ENCODE measurements around the gene TPRG1L. TPM values are rescaled to one million over a fixed set of nuclear protein-coding genes. Genes with fewer than 3 reads are reported as not detected.

Gene TPRG1L
- total RNA-seq: 15.2 and 19.9 TPM in 2 replicates

DNA sequence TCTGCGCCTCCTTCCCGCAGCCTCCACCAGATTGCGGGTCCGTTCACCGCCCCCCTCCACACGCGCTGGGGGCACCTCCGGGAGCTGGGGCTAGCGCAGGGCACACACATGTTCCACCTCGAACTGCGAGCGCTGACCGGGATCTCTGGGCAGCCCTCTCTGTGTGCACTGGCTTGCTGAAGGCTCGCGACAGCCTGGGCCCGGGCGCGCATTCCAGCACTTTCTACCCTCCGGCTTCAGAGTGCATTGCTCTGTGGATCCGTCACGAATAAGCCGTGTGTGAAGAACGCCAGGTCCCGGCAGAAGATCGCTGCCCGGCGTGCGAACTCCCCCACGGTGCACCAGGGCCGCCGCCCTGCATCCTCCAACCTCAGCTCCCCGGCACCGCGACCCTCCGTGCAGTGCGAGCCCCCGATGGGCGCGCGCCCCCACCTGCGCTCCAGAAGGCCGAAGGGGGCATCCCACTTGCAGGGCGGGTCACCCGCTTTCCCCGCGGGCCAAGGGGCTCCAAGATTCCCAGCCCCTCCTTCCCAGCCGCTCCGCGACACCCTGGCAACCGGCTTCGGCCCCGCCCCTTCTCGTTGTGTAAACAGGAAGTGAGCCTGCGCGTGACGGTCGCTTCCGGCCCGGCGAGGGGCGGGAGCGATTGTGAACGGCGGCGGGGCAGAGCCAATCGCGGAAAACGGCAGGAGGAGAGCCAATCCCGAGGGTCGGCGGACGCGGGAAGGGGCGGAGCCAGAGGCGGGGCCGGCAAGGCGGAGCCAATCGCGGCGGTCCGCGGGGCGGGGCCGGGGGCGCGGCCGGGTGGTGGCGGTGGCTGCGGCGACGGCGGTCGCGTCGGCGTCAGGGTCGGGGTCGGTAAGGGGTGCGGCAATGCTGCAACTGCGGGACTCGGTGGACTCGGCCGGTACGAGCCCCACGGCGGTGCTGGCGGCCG is at the start of gene TPRG1L:
TPRG1L (plus strand) TSS at position 816 of the 937 bp plus-strand sequence; CDS start at position 874, 58 bp downstream.

DNA sequence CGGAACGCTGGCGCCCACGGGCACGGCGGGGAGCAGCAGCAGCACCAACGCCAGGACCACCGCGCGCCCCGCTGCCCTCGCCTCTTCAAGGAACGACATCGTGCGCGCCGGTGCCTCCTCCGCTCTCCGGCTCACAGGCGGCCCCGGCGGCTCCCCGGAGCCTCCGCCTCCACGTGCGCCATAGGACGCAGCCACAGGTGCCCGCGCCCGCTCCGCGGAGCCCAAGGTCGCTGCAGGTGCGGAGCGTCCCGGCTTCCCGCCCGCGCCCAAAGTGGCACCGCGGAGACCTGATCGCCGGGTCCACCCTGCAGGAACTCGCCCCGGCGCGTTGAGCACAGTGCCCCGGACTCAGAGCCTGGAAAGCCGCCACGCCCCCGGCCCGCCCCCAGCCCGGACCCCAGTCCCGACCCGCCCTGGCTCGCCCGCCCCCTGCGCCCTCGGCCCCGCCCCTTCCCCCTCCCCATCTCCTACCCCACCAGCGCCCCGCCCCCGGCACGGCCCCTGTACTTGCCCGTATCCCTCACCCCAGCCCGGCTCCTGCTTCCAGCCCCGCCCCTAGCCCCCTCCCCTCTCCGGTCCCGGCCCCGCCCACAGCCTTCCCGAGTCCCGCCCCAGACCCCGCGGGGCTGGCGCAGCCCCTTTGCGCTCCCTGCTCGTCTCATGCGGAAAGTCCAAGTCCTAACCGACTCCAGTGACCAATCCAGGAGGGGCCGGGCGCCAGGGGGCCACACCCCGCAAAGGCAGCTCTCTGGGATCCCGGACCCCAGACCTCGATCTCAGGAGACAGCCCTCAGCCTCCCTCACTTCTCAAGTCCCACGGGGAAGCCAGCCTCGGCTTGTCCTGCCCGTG is 13.4 kb upstream of the TPRG1L start, which contains the start of gene MEGF6:
MEGF6 (minus strand) TSS at position 339 of the 850 bp plus-strand sequence; CDS start at position 99, 240 bp downstream.

DNA sequence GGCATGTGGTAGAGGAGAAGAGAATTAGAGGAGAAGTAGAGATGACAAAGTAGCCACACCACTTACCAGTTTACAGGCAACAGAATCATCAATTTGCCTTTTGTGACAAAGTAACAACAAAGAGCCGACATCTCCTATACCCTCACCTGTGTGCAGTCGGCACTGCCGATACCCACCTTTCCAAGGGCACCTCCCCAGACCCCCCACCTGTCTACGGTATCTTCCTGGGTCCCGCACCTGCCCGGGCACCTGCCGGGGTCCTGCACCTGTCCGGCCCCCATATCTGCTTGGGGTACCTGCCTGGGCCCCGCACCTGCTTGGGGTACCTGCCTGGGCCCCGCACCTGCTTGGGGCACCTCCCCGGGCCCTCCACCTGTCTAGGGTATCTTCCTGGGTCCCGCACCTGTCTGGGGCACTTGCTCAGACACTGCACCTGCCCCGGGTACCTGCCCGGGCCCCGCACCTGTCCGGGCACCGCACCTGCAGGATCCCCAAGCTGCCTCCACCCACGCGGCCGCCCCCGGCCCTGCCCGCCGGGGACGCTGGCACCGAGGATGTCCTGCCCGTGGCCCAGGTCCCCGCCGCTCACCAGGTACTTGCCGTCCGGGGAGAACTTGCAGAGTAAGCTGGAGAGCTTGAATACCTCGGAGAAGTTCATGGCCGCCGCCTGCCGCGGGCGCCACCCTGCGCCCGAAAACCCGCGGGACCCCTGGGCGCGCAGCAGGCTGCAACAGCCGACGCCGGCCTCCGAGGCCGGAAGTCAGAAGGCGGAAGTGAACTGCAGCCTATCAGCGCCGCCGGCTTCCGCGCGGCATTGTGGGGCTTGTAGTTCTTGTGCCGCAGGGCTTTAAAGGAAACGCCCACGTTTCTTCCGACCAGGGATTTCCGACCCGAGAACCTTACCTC is 24.8 kb downstream of the TPRG1L start, which contains the start of gene WRAP73:
WRAP73 (minus strand) TSS at position 762 of the 906 bp plus-strand sequence; CDS start at position 658, 104 bp downstream.

DNA sequence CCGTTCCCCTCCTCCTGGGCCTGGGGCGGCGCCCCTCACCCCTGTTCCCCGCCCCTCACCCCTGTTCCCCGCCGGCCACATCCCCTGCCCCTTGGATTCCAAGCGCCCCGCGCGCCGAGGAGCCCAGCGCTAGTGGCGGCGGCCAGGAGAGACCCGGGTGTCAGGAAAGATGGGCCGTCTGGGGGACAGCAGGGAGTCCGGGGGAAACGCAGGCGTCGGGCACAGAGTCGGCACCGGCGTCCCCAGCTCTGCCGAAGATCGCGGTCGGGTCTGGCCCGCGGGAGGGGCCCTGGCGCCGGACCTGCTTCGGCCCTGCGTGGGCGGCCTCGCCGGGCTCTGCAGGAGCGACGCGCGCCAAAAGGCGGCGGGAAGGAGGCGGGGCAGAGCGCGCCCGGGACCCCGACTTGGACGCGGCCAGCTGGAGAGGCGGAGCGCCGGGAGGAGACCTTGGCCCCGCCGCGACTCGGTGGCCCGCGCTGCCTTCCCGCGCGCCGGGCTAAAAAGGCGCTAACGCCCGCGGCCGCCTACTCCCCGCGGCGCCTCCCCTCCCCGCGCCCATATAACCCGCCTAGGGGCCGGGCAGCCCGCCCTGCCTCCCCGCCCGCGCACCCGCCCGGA is 27.2 kb downstream of the TPRG1L start, which contains the start of gene TP73:
TP73 (plus strand) TSS at position 587 of the 618 bp plus-strand sequence. CDS start 29,850 bp downstream, outside the sequence.

Other genes with a start within 250 kb of the TPRG1L start
- gene ARHGEF16, start 170.3 kb upstream of the TPRG1L start, total RNA-seq: 10.5 and 15.3 TPM in 2 replicates
- gene MEGF6, start 13.5 kb upstream of the TPRG1L start, total RNA-seq: 1.2 and 2.4 TPM in 2 replicates
- 14.2 and 39.6 TPM in 2 replicates for gene WRAP73, start 25.1 kb downstream of the TPRG1L start, total RNA-seq
- 0.55 and 2.1 TPM in 2 replicates for gene TP73, start 27.5 kb downstream of the TPRG1L start, total RNA-seq
- gene CCDC27, start 127.4 kb downstream of the TPRG1L start, total RNA-seq: not detected in 2 replicates
- gene SMIM1, start 147.7 kb downstream of the TPRG1L start, total RNA-seq: 11.9 TPM in 1 of 2 replicates, not detected in the other
- 32.7 and 35.5 TPM in 2 replicates for gene LRRC47, start 171.5 kb downstream of the TPRG1L start, total RNA-seq
- 18.3 and 26.9 TPM in 2 replicates for gene CEP104, start 232.2 kb downstream of the TPRG1L start, total RNA-seq
- 5.6 and 6.4 TPM in 2 replicates for gene DFFB, start 232.5 kb downstream of the TPRG1L start, total RNA-seq